Placental epithelial cell (primary cell): ENCODE measurements around the gene C19orf47. TPM values are rescaled to one million over a fixed set of nuclear protein-coding genes. Genes with fewer than 3 reads are reported as not detected.

ENCODE experiments used
- small RNA-seq: library from RNA; depleted of rRNA; stranded (forward); fragments of <200 nt; gene quantifications from one replicate; pipeline ENCODE3, GENCODE V24; 2012
- total RNA-seq: library from RNA; depleted of rRNA; stranded (reverse); fragments of >200 nt; gene quantifications from 2 replicates; pipeline ENCODE4 v1.2.3, GENCODE V29; 2012

C19orf47 gene
- total RNA-seq = 14.5 and 18.3 TPM in 2 replicates

GRCh38 chr19:40348125-40348913, at the start of gene C19orf47, which contains the start of gene PLD3:
TSS of gene C19orf47 (minus strand) at chr19:40348397. CDS start at chr19:40341857, 6,540 bp downstream.
TSS of gene PLD3 (plus strand) at chr19:40348695. CDS start at chr19:40366484, 17,789 bp downstream.

DNA sequence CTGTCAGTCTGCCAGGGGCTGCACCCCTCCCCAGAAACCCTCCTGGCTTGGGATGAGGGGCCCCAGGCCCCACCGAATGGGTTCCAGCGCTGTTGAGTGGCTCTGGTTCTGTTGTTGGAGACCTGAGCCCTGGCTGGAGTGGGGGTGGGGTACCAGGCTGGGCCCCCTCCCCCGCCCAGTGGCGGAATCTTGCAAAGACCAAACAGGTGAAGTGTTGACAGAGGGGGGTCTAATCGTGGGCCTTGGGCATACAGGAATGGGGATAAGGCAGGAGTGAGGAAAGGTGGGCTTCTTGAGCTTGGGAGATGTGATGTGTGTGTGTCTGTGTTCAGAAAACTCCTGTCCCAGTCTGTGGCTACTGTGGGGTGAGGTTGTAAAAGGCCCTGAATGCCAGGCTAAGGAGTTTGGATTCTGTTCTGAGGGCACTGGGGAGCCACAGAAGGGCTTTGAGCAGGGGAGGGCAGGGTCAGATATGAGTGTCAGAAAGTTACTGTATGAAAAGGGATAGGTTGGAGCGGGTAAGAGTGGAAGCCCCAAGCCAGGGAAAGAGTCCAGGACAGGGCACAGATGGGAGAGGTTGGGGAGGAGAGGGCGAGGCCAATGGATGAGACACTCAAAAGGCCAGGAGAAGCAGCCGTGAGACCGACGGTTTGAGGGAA, 42.0 kb upstream of the C19orf47 start, which contains the start of gene HIPK4:
TSS of gene HIPK4 (minus strand) at position 98 of the 659 bp plus-strand sequence. CDS start 279 bp downstream, outside the sequence.

GRCh38 chr19:40284501-40285352, 63.5 kb downstream of the C19orf47 start, which contains the start of gene AKT2:
TSS of gene AKT2 (minus strand) at chr19:40285345. CDS start at chr19:40265267, 20,078 bp downstream.

Small RNA genes lying within 50 kb of the gene (small RNA-seq; reads per million reads assigned to genes)
- 46.4 reads per million, percentile 98 among the genes with 10 or more reads in this experiment for gene MIR641
- not detected for gene MIR6796
- gene RF00019 = not detected
- gene RNU6-945P = not detected

Other genes with a start within 250 kb of the C19orf47 start
- 5.5 and 8.4 TPM in 2 replicates for gene MAP3K10, start 157.0 kb downstream of the C19orf47 start, total RNA-seq
- gene TTC9B, start 130.0 kb downstream of the C19orf47 start, total RNA-seq = under 0.01 TPM in 1 of 2 replicates, not detected in the other
- 0.39 TPM in 1 of 2 replicates, not detected in the other for gene CCNP, start 121.7 kb downstream of the C19orf47 start, total RNA-seq
- 89.5 and 124 TPM in 2 replicates for gene AKT2, start 63.1 kb downstream of the C19orf47 start, total RNA-seq
- 282 and 506 TPM in 2 replicates for gene PLD3, start 298 bp upstream of the C19orf47 start, total RNA-seq
- 0.22 and 0.39 TPM in 2 replicates for gene HIPK4, start 41.8 kb upstream of the C19orf47 start, total RNA-seq
- gene PRX, start 65.0 kb upstream of the C19orf47 start, total RNA-seq = 2.4 and 9.4 TPM in 2 replicates
- gene SERTAD1, start 77.6 kb upstream of the C19orf47 start, total RNA-seq = 26.7 and 29.0 TPM in 2 replicates
- 55.0 and 79.2 TPM in 2 replicates for gene SERTAD3, start 95.9 kb upstream of the C19orf47 start, total RNA-seq
- gene BLVRB, start 117.3 kb upstream of the C19orf47 start, total RNA-seq = 96.6 and 126 TPM in 2 replicates
- under 0.01 and 1.5 TPM in 2 replicates for gene SPTBN4, start 118.6 kb upstream of the C19orf47 start, total RNA-seq
- gene SHKBP1, start 228.5 kb upstream of the C19orf47 start, total RNA-seq = 30.6 and 44.4 TPM in 2 replicates